ENCODE data around the gene CST8.

CST8 gene

DNA sequence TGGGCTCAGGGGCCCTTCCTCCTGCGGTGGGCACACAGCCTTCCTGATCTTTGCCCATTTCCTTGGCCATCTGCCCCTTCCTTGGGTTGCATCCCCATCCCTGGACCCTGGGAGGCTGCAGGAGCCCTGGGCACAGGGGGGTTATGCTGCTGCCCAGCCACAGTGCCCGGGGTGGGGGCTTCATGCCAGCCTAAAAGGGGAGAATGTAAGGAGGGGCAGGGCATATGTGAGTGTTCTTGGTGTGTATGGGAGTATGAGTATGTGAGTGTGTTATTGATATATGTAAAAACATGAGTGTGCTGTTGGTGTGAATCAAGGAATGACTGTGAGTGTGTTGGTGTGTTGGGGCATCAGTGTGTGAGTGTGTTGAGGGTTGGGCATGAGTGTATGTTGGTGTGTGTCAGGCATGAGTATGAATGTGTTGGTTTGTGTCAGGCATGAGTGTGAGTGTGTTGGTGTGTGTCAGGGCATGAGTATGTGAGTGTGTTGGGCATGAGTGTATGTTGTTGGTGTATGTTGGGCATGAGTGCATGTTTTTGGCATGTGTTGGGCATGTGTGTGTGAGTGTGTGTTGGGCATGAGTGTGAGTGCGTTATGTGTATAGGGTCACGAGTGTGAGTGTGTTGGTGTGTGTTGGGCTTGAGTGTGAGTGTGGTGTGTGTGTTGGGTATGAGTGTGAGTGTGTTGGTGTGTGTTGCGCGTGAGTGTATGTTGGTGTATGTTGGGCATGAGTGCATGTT is 14.7 kb upstream of the CST8 start:
- no peak for DNase-seq (ENCODE audit: low read depth)

DNA sequence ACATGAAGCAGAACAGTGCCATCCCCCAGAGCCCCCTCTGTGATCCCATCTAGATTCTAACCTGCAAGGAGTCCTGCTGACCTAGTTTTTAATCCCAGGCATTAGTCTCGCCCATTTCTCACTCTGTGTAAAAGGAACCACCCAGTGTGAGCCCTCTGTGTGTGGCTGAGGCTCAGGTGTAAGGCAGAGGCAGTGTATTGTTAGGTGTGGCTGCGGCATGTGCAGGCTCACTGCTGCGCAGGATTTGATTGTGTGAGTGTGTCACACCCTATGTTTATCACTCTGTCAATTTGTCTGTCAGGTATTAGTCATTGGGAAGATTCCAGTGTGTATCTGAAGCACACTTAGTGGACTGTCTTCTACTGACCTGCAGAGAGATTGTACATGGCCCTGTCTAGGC is 13.7 kb upstream of the CST8 start:
- DNase-seq (ENCODE audit: low read depth) = no peak

DNA sequence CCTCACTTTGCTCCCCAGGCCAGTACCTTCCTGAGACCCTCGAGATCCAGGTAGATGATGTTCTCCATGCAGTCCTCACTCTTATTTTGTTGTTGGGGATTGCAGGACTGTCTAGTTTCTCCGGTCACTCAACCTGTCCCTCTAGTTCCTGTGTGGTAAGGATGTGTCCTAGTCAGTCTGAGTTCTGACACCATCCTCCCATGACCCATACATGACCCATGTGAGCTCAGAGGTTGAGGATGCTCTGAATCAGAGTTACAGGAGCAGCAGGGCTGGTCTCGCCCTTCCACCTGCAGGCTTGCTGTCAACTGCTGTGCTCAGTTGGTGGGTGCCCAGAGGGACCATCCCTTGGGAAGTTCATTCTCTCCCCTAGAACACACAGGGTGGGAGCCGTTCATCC is 11.9 kb upstream of the CST8 start:
- DNase-seq (ENCODE audit: low read depth) = no peak

DNA sequence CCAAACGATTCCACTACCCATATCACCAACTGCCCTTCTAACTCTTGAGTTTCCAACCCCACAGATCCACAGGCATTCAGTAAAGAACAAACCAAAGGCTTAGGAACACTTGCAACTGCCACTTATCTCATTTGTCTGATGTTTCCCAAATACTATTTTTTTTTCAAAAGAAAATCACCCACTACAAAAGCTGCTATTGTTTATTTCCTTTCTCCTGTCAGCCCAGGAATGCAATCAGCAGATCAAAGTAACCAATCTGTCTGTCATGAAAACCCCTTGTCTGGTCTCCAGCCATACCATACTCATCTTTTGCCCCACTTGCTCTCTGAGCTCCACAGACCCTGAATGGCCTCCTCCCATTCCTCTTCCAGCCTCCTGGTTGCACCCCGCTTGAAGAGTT is 8.8 kb upstream of the CST8 start:
- no peak for DNase-seq (ENCODE audit: low read depth)

DNA sequence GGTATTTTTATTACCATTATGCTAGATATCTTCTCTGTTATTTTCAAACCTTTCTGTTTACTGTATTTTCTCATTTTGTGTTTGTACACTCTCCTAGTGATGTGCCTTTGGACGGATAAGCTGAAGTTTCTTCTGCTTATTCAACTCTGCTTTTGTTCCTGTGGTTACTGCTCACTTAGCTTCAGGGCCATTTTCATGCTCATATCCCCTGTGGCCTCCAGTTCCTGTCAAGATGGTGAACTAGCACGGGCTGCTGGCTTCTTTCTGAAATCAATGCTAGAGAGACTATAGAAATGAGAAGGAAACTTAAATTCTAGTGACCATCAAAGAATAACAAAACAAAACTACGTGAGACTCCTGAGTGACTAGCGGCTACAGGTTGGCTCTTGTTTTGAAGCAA is 6.8 kb upstream of the CST8 start:
- DNase-seq (ENCODE audit: low read depth) = no peak

DNA sequence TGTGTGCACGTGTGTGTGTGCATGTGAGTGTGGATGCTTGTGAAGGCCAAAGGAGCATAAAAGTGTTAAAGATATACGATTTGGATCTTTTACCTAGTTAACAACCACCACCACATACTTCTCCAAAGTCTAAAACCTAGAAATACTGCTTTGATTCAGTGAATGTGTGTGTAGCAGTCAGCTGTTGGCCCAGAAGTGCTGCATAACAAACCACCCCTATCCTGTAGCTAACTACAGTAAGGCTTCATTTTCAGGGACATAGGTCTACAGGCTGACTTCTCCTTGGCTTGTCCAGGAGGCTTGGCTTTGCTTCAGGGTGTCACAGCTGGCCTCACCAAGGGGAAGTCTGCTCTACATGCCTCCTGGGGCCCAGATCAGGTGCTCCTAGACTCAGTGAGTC is 2.4 kb upstream of the CST8 start:
- DNase-seq (ENCODE audit: low read depth) = no peak

DNA sequence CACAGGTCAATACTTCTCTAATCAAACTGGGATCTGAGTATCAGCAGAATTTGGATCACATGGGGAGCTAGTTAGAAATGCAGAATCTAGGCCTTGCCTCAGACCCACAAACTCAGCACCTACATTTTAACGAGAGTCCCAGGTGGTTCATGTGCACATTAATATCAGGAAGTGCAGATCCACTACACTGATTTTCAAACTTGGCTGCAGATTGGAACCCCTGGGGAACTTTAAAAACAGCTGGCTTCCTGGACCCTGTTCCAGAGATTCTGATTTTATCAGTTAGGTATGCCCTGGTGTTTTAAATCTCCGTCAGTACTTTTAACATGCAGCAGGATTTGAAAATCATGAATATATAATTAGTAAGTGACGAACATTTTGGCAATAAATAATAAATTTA is 1.9 kb upstream of the CST8 start:
- no peak for DNase-seq (ENCODE audit: low read depth)

DNA sequence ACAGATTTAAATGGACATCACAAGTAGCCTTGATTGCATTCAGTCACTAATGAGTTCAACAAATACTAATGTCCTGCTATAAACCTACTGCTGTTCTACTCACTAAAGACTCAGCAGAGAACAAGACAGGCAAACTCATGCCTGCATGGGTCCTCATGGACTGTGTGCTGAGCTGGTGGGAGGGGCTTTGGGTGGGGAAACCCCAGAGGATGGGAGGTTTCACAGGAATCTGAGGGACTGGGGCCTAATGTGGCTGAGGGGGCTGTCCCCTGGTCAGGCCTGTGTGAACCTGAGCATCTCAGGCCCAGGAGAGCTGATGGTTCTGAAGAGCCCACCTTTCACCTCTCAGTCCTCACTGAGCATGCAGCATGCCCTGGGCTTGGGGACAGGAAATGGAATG is 1.4 kb downstream of the CST8 start:
- DNase-seq (ENCODE audit: low read depth) = no peak

DNA sequence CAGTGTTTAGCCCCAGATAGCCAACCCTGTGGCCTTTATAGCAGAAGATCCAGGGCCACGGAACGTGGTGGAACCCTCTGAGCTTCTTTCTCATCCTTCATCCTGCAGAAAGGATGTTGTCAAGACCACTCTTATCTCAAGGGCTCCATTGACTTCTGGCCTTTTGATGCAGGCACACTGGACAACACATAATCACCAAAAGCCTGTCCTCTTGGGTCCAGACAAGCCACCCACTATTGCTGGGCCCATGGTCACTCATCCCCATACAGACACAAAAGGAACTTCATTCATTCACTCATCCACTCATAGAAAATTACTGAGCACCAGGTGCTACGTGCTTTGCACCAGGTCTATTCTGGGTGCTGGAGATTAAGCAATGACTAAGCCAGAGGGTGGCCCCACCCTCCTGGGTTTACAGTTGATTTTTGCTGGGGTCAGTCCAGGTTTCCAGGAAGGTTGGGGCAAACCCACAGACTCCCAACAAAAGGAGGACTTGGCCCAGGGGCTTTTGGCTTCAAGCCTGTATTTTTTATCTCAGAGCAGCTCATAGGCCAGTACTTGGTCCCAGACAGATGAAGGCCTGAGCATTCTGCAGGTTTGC is 2.4 kb downstream of the CST8 start:
- no peak for DNase-seq (ENCODE audit: low read depth)

DNA sequence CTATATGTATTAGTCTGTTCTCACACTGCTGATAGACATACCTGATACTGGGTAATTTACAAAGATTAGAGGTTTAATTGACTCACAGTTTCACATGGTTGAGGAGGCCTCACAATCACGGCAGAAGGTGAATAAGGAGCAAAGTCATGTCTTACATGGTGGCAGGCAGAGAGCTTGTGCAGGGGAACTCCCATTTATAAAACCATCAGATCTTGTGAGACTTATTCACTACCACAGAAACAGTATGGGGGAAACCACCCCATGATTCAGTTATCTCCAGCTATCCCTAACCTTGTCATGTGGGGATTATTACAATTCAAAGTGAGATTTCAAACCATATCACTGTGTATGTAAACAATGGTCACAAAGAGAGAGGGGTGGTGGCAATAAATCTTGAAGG is 6.6 kb downstream of the CST8 start:
- no peak for DNase-seq (ENCODE audit: low read depth)

DNA sequence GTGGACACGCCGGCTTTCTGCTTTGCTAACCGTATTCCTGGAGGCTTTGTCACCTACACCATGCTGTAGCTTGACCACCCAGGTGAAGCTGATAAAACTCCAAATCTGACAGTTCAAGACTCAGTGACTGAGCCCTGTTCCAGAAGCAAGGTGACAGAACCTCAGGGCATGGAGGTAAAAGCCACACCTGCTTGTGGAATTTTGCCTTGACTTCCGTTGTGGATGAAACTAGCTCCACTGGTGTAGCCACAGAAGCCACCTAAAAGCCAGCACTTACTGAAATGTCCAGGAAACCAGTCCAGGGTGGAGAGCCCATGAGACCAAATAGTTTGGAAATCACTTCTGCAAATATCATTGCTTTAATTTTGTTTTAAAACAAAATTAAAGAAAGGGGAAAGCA is 11.0 kb downstream of the CST8 start:
- DNase-seq (ENCODE audit: low read depth) = no peak

DNA sequence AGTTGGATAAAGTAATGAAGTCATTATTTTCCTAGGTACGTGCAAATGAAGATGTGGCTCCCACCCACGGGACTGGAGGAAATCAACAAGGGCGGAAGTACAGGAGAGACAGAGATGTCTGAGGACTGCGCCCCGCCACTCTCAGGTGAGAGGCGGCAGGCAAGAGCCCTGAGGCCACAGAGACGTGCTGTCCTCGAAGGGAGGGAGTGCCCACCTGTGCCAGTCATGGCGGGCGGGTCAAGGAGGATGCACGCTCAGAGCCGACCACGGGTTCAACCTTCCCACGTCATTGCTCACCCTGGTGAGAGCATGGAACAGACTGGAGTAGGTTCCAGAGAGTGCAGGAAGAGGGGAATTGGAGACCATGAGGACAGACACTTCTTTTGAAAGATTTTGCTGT is 12.7 kb downstream of the CST8 start:
- DNase-seq (ENCODE audit: low read depth) = no peak

DNA sequence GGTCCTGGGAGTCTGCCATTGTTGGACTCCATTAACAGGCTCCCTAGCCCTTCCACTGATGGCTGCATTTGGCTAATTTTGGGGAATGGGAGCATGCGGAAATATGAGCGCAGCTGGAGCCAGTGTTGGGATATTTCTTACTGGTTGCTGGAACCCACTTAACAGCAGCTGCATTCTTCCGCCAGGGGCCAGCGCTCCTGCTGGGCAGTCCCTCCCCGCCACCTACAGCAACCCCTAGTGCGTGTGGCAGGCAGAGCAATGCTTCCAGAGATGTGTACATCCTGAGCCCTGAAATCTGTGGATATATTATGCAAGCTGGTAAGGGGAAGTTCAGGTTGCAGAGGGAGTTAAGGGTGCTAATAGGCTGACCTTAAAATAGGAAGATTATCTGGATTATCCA is 16.4 kb downstream of the CST8 start:
- no peak for DNase-seq (ENCODE audit: low read depth)

DNA sequence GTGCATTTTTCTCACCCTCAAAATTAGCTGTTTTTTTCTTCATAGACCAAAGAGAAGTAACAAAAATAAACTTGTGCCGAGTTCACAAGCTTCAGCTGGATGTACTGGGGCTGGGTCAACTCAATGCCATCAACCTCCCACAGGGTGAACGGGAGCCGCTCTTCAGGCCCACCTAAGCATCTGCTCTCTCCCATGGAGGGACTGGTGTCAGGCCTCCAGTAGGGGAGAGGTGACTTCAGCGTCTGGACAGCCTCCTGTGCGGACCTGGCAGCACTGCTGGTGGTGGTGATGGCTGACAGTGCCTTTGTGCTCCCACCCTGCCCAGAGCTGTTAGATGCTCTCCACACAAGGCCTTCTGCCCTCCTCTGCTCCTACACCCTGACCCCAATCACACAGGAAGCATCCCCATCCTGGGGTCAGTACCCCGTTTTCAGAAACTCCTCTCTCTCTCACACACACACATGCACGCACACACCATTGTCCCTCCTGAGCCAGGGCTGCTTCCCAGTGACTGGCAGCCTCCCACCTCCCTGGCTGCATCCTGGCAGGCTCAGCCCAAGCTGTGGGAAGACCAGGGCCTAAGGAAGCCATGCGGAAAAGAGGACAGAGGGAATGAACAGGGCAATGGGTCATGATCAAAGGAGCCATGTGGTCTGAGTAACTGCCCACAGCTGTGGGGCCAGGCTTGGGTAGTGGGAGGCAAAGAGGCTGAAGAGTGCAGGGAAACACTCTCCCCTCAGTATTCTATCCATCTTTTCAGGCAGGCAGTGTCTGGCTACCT is 17.7 kb downstream of the CST8 start:
- no peak for DNase-seq (ENCODE audit: low read depth)

DNA sequence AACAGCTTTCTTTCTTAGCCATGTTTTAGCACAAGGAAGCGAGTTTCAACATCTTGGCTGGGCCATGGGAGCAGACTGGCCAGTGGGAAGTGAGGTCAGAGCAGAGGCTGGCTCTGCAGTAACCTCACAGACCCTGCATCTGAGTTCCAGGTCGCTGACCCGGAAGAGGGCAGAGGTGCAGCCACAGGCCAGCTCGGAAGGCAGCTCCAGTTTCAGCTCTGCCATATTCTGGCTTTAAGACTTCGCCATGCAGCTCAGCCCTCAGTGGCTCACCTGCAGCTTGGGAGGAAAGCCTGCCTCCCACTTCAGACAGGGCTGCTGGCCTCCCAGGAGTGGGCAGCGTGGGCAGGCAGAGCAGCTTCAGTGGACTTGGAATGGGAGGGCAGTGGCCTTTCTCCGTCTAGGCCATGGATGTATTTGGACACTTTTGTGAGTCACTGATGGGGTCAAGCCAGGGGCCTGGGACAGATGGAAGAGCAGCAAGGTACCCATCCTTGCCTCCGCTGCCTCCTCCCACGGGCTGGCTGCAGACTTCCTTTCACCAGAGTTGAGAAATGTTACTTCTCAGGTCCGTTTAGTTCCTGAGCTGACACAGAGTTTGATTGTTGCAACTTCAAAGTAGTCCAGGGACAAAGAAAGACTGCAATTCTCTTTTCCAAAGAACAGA is 18.5 kb downstream of the CST8 start:
- no peak for DNase-seq (ENCODE audit: low read depth)

DNA sequence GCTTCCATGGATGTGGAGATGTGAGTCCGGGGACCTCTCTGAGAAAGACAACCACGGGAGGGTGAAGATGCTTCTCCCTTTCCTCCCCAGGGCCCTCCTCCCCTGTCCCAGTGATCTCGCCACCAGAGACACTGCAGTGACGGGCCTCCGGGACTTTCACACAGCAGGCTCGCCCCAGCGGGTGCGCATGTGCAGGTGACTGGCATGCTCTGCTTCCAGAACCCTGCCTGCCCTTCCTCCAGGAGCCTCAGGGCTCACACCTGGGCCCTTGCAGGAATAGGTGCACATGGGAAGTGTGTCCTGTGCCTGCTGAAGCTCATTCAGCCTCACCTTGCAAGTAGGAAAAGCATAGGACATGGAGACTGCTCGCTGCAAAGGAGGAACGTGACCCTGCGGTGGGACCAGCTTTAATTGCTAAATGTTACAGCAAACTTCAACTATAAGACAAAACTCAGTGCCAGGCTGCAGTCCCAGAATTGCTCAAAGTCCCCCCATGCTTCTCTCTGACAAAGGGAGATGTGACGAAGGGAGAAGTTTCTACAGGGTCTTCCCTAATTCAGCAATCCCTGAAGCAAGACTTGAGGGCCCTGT is 19.2 kb downstream of the CST8 start:
- no peak for DNase-seq (ENCODE audit: low read depth)

DNA sequence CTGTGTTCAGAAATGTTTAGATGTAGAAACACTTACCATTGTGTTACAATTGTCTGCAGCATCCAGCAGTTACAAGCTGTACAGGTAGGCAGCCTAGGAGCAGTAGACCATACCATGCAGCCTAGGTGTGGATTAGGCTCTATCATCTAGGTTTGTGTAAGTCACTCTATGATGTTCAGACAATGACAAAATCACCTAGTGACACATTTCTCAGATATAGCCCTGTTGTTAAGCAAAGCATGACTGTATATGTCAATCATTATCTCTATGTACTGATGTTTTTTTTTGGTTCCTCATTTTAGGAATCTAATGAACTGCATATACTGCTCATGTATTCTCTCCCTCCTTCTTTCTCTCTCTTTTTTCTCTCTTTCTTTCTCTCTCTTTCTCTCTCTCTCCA is 22.2 kb downstream of the CST8 start:
- no peak for DNase-seq (ENCODE audit: low read depth)

DNA sequence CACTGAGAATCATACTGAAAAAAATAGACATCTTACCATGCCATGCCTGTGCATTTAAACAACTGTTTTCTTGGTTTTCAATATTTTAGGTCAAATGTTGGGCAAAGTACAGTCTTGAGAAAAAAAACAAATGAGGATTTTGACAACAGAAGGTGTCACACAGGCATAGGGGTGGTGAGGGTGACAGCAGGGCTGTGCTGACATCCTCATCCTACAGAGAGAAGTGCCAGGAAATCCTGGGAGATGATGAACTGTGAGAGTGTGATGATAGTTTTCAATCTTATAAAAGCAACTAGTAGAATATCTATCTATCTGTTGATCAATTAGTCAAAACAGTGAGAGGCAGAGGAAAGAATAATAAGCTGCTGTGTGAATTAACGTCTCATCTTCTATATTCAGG is 23.9 kb downstream of the CST8 start:
- DNase-seq (ENCODE audit: low read depth) = no peak

DNA sequence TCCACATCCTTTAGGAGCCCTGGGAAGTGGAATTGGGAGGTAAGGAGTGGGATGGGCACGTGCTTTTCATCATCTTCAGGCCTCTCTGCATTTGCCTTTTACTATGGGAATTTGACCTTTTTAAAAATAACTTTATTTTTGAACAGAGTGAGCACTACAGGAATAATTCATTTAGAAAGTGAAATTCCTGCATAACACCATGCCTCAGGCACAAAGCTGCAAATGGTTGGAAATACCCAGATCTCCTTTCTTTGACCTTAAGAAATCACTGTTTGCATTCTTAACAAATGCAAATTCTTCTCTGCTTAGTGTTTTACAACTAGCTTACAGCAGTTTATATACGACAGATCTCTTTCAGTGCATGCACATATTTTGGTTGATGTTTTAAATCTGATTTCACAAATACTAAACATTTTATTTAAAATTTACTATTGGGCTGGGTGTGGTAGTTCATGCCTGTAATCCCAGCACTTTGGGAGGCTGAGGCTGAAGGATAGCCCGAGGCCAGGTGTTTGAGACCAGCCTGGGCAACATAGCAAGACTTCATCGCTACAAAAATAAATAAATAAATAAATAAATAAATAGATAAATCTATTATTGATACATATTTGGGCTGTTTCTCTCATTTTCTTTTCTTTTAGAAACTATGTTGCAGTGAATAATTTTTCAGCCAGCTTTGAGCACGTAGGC is 24.5 kb downstream of the CST8 start:
- DNase-seq (ENCODE audit: low read depth) = peak; percentile 19

DNA sequence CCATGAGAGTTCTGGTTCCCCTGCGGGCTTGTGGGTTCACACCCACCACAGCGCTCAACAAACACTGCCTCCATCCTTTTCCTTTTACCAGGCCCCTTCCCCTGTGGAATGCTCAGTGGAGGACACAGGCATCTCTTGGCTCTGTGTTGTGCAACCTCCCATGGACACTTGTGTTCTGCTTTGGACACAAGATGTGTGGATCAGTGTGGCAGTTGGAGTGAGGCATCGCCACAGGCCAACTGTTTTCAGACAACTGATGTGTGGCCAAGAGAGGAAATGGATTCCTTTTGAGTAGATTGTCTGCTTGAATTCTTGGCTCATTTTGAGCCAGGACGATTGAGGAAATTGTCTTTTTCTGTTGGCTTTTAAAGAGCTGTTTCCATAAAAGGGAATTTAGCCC is 26.8 kb downstream of the CST8 start:
- DNase-seq (ENCODE audit: low read depth) = no peak

DNA sequence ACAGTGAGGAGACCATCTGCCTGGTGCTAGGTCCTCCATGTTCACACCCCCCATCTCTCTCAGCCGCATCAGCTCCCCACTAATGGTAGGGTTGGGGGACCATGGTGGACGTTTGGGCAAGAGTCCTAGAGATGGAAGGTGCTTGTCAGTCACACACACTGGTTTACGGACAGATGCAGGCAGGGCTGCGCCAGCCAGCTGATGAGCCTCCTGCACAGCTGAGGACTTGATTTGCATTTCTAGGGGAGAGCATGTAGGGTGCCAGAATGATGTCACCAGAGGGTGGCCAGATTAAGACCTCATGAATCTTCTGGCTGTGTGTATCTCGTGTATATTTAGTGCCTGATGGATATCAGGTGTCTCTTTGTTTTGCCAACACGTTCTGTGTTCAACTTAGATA is 28.6 kb downstream of the CST8 start:
- no peak for DNase-seq (ENCODE audit: low read depth)

DNA sequence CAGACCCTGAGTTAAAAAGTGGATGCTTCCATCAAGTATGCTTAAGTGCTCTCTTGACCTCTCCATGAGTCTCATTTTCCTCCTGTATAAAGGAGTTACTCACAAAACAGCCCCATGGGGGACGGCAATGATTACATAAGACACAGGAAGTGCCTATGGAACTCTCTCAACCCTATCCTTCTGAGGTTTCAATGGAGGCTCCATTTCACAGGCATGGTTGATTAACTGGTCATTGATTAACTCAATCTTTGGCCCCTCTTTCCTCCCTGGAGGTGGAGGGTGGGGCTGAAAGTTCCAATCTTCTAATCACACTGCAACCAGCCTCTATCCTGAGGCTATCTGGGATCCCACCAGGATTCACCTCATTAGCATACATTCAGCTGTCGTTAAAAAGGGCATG is 29.3 kb downstream of the CST8 start:
- no peak for DNase-seq (ENCODE audit: low read depth)

Measured in GM04504 (cell line).